Stimulated activated CD4-positive, alpha-beta T cell treated with anti-CD3 and anti-CD28 coated beads, Interleukin-15, amount 100 ng/mL, for 48 hours (primary cell): ENCODE data around the gene BEND7.
"Not testable (repeated sequence)": the region's sequence is repeated elsewhere in the genome, so short reads cannot be mapped to it uniquely, and the experiment has no call there.

ENCODE experiments used
- DNase-seq, 2 donors: peaks; one replicate each; pipeline ENCODE4 v3.0.0-alpha.2; 2020; ENCODE audit warnings: low read depth in 2 of 2

Gene BEND7

GRCh38 chr10:13420532-13421307 is 108.1 kb downstream of the BEND7 start:
- no peak for DNase-seq

- no peak for DNase-seq
These were observed 111.2 kb downstream of the BEND7 start for GRCh38 chr10:13417459-13418126.

- no peak for DNase-seq
These were observed 112.1 kb downstream of the BEND7 start for GRCh38 chr10:13416760-13417159.

- DNase-seq: no peak
These were observed 114.0 kb downstream of the BEND7 start for GRCh38 chr10:13414855-13415254.

GRCh38 chr10:13414137-13414536 is 114.7 kb downstream of the BEND7 start:
- no peak for DNase-seq

- no peak for DNase-seq
These were observed 115.9 kb downstream of the BEND7 start for GRCh38 chr10:13412894-13413293.

GRCh38 chr10:13404791-13405190 is 124.0 kb downstream of the BEND7 start:
- DNase-seq: no peak

GRCh38 chr10:13404305-13404759 is 124.5 kb downstream of the BEND7 start:
- DNase-seq: no peak

- DNase-seq: not testable (repeated sequence)
These were observed 125.4 kb downstream of the BEND7 start for GRCh38 chr10:13403426-13403825.

- DNase-seq: no peak
These were observed 126.8 kb downstream of the BEND7 start for GRCh38 chr10:13402021-13402420.

- no peak for DNase-seq
These were observed 127.7 kb downstream of the BEND7 start for GRCh38 chr10:13401142-13401541.

GRCh38 chr10:13400196-13400965 is 128.4 kb downstream of the BEND7 start:
- no peak for DNase-seq

GRCh38 chr10:13399752-13400151 is 129.1 kb downstream of the BEND7 start:
- no peak for DNase-seq

GRCh38 chr10:13399236-13399635 is 129.6 kb downstream of the BEND7 start:
- DNase-seq: no peak

- no peak for DNase-seq
These were observed 131.8 kb downstream of the BEND7 start for GRCh38 chr10:13397052-13397451.

GRCh38 chr10:13396369-13396768 is 132.4 kb downstream of the BEND7 start:
- DNase-seq: no peak

- DNase-seq: no peak
These were observed 133.3 kb downstream of the BEND7 start for GRCh38 chr10:13395540-13395939.

GRCh38 chr10:13393640-13394039 is 135.2 kb downstream of the BEND7 start:
- DNase-seq: no peak

- no peak for DNase-seq
These were observed 136.1 kb downstream of the BEND7 start for GRCh38 chr10:13392701-13393100.
